HUDEP-2 (cell line): ENCODE data around the gene PKDREJ.
"Not testable (repeated sequence)": the region's sequence is repeated elsewhere in the genome, so short reads cannot be mapped to it uniquely, and the experiment has no call there.

Experiments used
- DNase-seq, 76 experiments: peaks; one replicate each; lab custom pipeline; 2025; ENCODE audit not compliant: unreplicated experiment in 76 of 76; lab: John Stamatoyannopoulos, UW

PKDREJ gene

DNA sequence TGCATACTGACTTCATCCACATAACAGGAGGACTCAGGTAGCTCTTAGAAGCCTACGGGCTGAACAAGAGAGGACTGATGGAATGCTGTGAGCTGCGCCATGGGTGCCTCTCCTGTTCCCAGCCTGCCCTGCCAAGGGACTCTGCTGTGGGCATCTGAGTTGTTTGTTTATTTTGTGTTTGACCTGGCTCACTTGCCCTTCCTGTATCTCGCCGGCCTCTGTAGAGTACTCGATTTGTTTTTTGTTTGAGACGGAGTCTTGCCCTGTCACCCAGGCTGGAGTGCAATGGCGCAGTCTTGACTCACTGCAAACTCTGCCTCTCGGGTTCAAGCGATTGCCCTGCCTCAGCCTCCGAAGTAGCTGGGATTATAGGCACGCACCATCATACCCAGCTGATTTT, 6.4 kb upstream of the PKDREJ start:
- DNase-seq = no peak

GRCh38 chr22:46267431-46268279, 4.5 kb upstream of the PKDREJ start, which contains the start of gene TTC38:
Gene TTC38 (plus strand): TSS chr22:46268008. CDS start chr22:46268040, 32 bp downstream.
- peak in 73 of 76 experiments; percentile 19 to 86 (median 69) for DNase-seq

- not testable (repeated sequence) for DNase-seq
These were observed 2.5 kb upstream of the PKDREJ start for GRCh38 chr22:46265627-46266026.

DNA sequence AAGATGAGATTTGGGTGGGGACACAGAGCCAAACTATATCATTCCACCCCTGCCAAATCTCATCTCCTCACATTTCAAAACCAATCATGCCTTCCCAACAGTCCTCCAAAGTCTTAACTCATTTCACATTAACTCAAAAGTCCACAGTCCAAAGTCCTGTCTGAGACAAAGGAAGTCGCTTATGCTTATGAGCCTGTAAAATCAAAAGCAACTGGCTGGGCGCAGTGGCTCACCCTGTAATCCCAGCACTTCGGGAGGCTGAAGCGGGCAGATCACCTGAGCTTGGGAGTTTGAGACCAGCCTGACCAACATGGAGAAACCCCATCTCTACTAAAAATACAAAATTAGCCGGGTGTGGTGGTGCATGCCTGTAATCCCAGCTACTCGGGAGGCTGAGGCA, 1.4 kb upstream of the PKDREJ start:
- not testable (repeated sequence) for DNase-seq

DNA sequence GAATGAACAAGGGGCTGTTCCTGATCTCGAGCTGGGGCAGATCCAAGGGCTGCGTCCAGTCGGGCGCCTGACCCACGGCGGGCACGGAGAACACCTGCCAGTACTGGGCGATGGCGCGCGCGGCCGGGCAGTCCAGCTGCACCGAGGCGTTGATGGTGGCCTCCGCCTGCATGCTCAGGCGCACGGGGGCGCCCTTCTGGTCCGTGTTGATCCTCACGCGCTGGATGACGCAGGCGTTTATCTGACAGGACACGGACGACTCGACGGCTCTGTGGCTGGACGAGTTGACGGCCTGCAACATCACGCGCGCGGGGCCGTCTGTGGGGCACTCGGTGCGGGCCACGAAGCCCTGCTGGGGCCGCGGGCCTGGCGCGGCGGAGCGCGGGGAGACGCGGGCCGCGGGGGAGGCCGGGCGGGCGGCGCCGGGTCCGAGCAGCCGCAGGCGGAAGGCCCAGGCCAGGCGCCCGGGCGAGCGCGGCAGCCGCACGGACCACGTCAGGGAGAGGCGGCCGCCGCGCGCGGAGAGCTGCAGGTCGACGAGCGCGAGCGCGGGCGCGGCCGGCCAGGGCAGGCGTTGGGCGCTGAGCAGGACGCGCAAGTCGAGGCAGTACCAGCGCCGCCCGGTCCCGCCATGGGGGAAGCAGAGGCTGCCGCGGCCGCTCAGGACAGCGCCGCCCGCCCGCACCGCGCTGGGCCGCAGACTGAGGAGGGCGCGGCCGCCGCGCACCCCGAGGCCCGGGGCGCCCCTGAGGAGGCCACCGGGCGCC, 511 bp downstream of the PKDREJ start:
- DNase-seq = peak in 28 of 76 experiments; percentile 5 to 71 (median 39)

- no peak for DNase-seq
These were observed 3.1 kb downstream of the PKDREJ start for GRCh38 chr22:46260038-46260437.

- no peak for DNase-seq
These were observed 3.8 kb downstream of the PKDREJ start for GRCh38 chr22:46259374-46259773.

DNA sequence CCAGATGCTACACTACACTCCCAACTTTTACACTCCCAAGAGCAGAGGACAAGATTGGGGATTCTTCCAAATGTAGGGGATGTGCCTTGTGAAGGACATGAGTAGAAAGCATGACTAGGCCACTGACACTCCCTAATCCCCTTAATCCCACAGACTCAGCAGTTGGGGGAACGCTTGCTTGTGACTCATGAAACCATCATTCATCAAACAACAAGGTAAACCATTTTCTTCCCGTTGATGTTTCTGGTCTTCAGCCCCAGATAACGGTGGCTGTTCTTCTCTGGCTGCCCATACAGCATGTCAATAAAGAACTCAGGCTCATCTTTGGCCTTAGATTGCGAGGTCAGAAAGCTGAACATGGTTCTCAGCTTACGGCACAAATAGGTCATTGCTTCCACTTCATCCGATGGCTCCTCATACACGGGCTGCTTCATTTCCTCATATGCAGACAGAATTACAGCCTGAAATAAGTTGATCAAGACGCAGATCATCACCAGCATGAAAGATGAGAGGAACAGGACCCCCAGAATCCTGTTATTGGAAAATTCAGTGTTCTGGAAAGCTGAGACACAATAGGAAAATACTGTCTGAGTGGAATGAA, 6.7 kb downstream of the PKDREJ start:
- no peak for DNase-seq

DNA sequence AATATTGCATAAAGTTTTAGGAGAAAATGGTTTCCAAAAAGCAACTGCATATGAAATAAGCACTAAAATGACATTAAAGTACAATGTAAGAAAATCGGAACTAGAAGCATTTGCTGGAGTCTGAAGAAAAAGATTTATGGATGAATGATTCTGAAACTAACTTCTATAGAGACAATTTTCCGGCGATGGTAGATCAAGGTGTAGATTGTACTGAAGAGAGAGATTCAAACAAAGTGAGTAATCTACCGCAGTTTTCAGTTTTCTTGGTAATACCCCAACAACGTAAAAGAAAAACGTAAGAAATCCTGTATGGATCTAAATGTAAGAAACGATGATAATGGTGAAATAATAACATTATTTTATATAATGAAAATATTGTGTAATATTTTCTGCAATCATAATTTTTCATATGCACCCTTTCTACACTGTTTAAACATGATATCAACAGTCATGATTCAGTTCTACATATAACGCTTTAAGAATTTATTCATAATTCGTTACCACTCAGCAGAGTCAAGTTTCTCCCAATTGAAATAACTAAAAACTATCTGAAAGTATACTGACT, 11.2 kb downstream of the PKDREJ start:
- no peak for DNase-seq

- DNase-seq = peak in 2 of 76 experiments; percentile 32 to 44
These were observed 11.9 kb downstream of the PKDREJ start for GRCh38 chr22:46251266-46251665.

- peak in 2 of 76 experiments; percentile 16 to 33 for DNase-seq
These were observed 12.4 kb downstream of the PKDREJ start for GRCh38 chr22:46250783-46251125.

GRCh38 chr22:46250035-46250782, 12.9 kb downstream of the PKDREJ start, which contains the start of gene CDPF1:
Gene CDPF1 (minus strand): TSS chr22:46250293. CDS start chr22:46248284, 2,009 bp downstream.
- peak in 72 of 76 experiments; percentile 30 to 91 (median 84) for DNase-seq

GRCh38 chr22:46247443-46247975, 15.6 kb downstream of the PKDREJ start:
- no peak for DNase-seq

GRCh38 chr22:46246178-46246577, 17.0 kb downstream of the PKDREJ start:
- DNase-seq = no peak

GRCh38 chr22:46245511-46245910, 17.6 kb downstream of the PKDREJ start:
- DNase-seq = no peak

DNA sequence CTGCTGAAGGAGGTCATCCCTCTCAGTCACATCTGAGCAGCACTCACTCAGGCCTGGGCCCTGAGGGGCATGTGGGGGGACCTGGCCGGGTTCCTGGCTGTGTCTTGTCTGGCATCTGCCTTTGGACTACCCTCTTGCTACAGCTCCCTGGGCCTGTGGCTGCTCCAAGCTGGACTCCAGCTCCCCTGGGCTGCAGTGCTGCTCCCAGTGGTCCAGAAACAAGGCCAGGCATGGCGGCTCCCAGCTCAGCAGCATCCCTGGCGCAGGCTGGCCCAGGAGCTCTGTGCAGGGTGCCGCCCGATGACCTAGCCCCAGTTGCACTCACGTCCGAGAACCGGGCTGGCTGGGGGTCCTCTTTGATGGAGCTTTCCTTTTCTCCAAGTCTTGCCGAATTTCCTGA, 18.4 kb downstream of the PKDREJ start:
- no peak for DNase-seq

DNA sequence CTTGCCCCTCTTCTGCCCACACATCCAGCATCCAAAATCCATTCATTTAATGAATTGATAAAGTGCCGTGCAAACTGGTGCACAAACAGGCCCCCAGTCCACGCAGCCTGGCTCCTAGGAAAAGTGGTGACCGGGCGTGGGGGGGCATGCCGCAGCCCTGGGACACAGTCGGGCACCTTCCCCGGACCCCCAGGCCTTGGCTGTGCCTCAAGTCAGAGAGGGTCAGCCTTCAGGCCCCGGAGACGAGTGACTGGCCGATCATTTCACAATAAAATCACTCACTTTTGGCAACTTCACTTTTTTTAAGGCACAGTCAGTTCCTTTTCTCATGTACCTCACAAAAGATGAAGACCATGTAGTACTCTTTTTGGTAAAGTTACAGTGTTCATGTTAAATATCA, 21.1 kb downstream of the PKDREJ start:
- DNase-seq = no peak

DNA sequence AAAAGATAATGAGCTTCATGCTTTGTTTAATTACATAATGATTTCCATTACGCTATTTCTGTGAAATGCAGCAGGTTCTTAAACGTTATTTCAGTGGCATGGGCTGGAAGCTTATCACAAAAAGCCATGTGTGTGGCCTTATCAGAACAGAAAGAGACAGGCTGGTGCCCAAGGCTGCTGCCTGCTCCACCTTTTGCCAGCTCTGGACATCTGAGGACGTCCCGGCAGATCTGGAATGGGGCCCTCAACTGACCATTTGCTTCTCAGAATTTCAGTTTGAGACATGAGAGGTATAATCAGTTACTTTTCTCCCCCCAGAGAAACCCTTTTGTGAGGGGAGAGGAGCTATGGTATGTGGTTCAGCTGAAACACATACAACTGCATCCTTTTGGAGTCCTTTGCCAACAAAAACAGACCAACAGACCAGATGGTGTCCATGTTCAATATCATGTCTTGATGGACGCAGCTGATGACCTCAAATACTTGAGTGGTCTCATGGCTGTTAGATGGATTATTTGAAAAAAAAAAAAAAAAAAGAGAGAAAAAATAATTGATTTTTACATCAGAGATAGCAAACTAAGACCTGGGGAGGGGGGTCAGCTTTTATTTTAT, 21.6 kb downstream of the PKDREJ start:
- DNase-seq = peak in 74 of 76 experiments; percentile 18 to 93 (median 76)

GRCh38 chr22:46240907-46241306, 22.2 kb downstream of the PKDREJ start:
- peak in 3 of 76 experiments; percentile 13 to 33 (median 26) for DNase-seq
